HG02588 (cell line): ENCODE measurements around the gene IFIH1.

Experiments
- ATAC-seq: cut with Tn5 transposase; IDR thresholded peaks from one replicate; pipeline ENCODE4 v1.9.1; 2021; ENCODE audit warnings: mild to moderate bottlenecking, moderate library complexity; ENCODE audit not compliant: unreplicated experiment

IFIH1 gene

DNA sequence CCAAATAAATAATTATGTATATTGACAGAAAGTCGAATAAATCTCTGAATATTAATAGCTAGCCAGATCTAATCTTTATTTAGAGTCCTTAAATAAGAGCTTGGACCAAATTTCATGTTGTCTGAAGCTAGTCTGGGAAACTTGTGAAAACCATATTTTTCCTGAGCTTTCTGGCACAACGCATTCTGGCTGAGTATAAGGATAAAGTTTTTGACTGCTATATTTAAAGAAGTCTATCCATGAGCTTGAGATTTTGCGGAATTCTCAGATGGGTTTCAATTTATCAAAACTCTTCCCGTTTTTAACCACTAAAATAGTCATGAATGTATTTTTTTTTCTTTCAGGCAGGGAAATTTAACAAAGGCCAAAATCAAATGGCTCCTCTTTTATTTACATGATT is 99.1 kb downstream of the IFIH1 start:
- no peak for ATAC-seq

DNA sequence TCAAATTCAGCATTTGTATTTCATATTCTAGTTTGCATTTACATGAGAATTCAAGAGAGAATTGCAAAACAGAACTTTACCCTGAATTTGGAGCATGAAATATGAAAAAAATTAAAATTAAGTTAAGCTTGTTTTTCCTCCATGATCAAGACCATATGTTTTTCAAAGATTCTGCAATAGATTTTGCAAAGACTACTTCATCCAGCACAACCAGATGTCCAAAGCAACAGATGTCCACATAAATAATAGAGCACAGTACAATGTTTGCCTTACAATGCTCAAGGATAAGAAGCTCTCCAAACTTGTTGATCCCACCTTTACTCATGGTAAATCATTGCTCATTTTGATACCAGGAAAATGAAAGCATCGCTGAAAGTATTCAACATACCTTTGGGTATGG is 100.9 kb downstream of the IFIH1 start:
- ATAC-seq: no peak
